HCT116 (cell line): ENCODE data around the gene TDRD10. TPM values are rescaled to one million over a fixed set of nuclear protein-coding genes. Genes with fewer than 3 reads are reported as not detected.

Source experiments
- ATAC-seq: fragments of 200-7000 bp; cut with Tn5 transposase; 2 replicates; pipeline ENCODE4 v1.9.1; 2020; ENCODE audit warnings: mild to moderate bottlenecking, moderate library complexity
- BruUV-seq: library from RNA; stranded (reverse); fragments of 400-500 nt; replicated peaks from 2 replicates; lab custom pipeline; 2021; lab: Mats Ljungman, UMichigan
- CTCF ChIA-PET: fragments of 300-600 bp; sonication (Branson Sonifier 250); formaldehyde crosslinking; loops from one replicate; lab custom pipeline; 2021; ENCODE audit warnings: antibody characterized with exemption; lab: Charles Lee
- POLR2A ChIA-PET: fragments of 300-600, 350-600 bp; sonication (Branson Sonifier 250); formaldehyde crosslinking; loops from one replicate; lab custom pipeline; 2021; ENCODE audit warnings: antibody characterized with exemption; lab: Charles Lee
- RAD21 ChIA-PET, 2 experiments: fragments of 300-600 bp; sonication (Branson Sonifier 250); formaldehyde crosslinking; loops; one replicate each; lab custom pipeline; 2023; ENCODE audit warnings: low total read pairs in 2 of 2; ENCODE audit not compliant: uncharacterized antibody in 2 of 2, unreplicated experiment in 2 of 2, low non-redundant PET in 1 of 2; lab: Charles Lee
- DNase-seq: peaks from one replicate; pipeline ENCODE4 v3.0.0-alpha.2; 2010; ENCODE audit warnings: low read depth, low spot score
- H2AFZ ChIP-seq: fragments of 200-600 bp; shearing (Covaris generic), sonication (generic); 2 replicates; pipeline ENCODE4 v1.6.1; 2017; ENCODE audit warnings: low read depth, mixed run types, mixed read lengths, antibody characterized with exemption, low read length; ENCODE audit not compliant: poor library complexity, severe bottlenecking
- H3K27ac ChIP-seq: 2 replicates; pipeline ENCODE4 v1.5.1; 2012; ENCODE audit warnings: low read depth, low read length
- H3K27me3 ChIP-seq: fragments of 200-600 bp; sonication (generic); 2 replicates; pipeline ENCODE4 v1.6.1; 2016; ENCODE audit warnings: mixed run types, low read length, mixed read lengths; ENCODE audit not compliant: insufficient read depth
- H3K36me3 ChIP-seq, 2 experiments: fragments of 200-500 bp in 1 of 2; fragments of 200-600 bp in 1 of 2; sonication (Bioruptor generic) in 1 of 2; sonication (generic) in 1 of 2; 2 replicates each; pipeline versions ENCODE4 v1.5.1 to v1.6.1; 2014 to 2016; ENCODE audit warnings: low read length in 2 of 2, inconsistent platforms in 1 of 2, mixed read lengths in 1 of 2, mixed run types in 1 of 2; ENCODE audit not compliant: insufficient read depth in 2 of 2, control insufficient read depth in 1 of 2
- H3K4me1 ChIP-seq, 2 experiments: fragments of 200-600 bp in 1 of 2; sonication (generic) in 1 of 2; 2 replicates each; pipeline versions ENCODE4 v1.5.1 to v1.6.1; 2012 to 2017; ENCODE audit warnings: low read length in 2 of 2, inconsistent platforms in 1 of 2, mild to moderate bottlenecking in 1 of 2, mixed read lengths in 1 of 2, mixed run types in 1 of 2, moderate library complexity in 1 of 2; ENCODE audit not compliant: insufficient read depth in 2 of 2, control insufficient read depth in 1 of 2
- H3K4me2 ChIP-seq: fragments of 200-600 bp; sonication (generic); 2 replicates; pipeline ENCODE4 v1.6.1; 2017; ENCODE audit warnings: mixed run types, low read length, mixed read lengths
- H3K4me3 ChIP-seq, 2 experiments: fragments of 200-600 bp in 1 of 2; sonication (generic) in 1 of 2; replicated peaks in 1 of 2; 2 replicates each; pipeline ENCODE4 v1.5.1; 2011 to 2016; ENCODE audit warnings: low read length in 2 of 2, control low read depth in 1 of 2, low read depth in 1 of 2, mild to moderate bottlenecking in 1 of 2, mixed read lengths in 1 of 2, mixed run types in 1 of 2
- H3K79me2 ChIP-seq: fragments of 200-600 bp; sonication (generic); 2 replicates; pipeline ENCODE4 v1.6.1; 2017; ENCODE audit warnings: mild to moderate bottlenecking, mixed run types, low read length, moderate library complexity, mixed read lengths; ENCODE audit not compliant: insufficient read depth
- H3K9ac ChIP-seq: fragments of 200-600 bp; sonication (generic); 2 replicates; pipeline ENCODE4 v1.6.1; 2016; ENCODE audit warnings: low read length, mixed read lengths
- H3K9me2 ChIP-seq: fragments of 200-600 bp; sonication (generic), shearing (Covaris generic); 2 replicates; pipeline ENCODE4 v1.6.1; 2017; ENCODE audit warnings: mixed run types, mild to moderate bottlenecking, moderate library complexity; ENCODE audit not compliant: insufficient read depth
- H3K9me3 ChIP-seq, 2 experiments: fragments of 200-500 bp in 1 of 2; fragments of 200-600 bp in 1 of 2; sonication (Bioruptor generic) in 1 of 2; sonication (generic) in 1 of 2; 2 replicates each; pipeline ENCODE4 v1.6.1; 2014 to 2017; ENCODE audit warnings: low read length in 2 of 2, mixed read lengths in 2 of 2, inconsistent platforms in 1 of 2, low read depth in 1 of 2, mild to moderate bottlenecking in 1 of 2, mixed run types in 1 of 2, moderate library complexity in 1 of 2; ENCODE audit not compliant: control insufficient read depth in 1 of 2, insufficient read depth in 1 of 2
- H4K20me1 ChIP-seq: fragments of 200-600 bp; sonication (generic), shearing (Covaris generic); 2 replicates; pipeline ENCODE4 v1.6.1; 2017; ENCODE audit warnings: mixed run types, mild to moderate bottlenecking, moderate library complexity; ENCODE audit not compliant: insufficient read depth
- ELF1 ChIP-seq: IDR thresholded peaks from 2 replicates; pipeline ENCODE4 v1.6.1; 2012; ENCODE audit warnings: low read depth, borderline replicate concordance
- FOSL1 ChIP-seq: IDR thresholded peaks from 2 replicates; pipeline ENCODE4 v1.6.1; 2012; ENCODE audit warnings: low read depth
- POLR2A ChIP-seq: IDR thresholded peaks from 2 replicates; pipeline ENCODE4 v1.7.0; 2011; ENCODE audit warnings: borderline replicate concordance; ENCODE audit not compliant: insufficient read depth, insufficient read length; ENCODE audit errors: extremely low read depth
- YY1 ChIP-seq: IDR thresholded peaks from 2 replicates; pipeline ENCODE4 v1.6.1; 2011; ENCODE audit warnings: low read length, low read depth, moderate library complexity, mild to moderate bottlenecking; ENCODE audit not compliant: insufficient replicate concordance; ENCODE audit errors: extremely low read depth
- ZFX ChIP-seq: fragments of 450-650 bp; IDR thresholded peaks from 2 replicates; pipeline ENCODE4 v1.6.1; 2017
- intact Hi-C: fragments of 100-400 bp; cut with micrococcal nuclease; formaldehyde crosslinking; loops from 2 replicates; pipeline ENCODE4 v1.10.0; 2022
- total RNA-seq: library from RNA; stranded (reverse); gene quantifications from one replicate; pipeline ENCODE4 v1.2.1, GENCODE V29; 2021; ENCODE audit not compliant: unreplicated experiment
- TF ChIP-seq, protein P1 (sequence below): IDR thresholded peaks from 2 replicates; pipeline ENCODE4 v1.6.1; 2012; ENCODE audit warnings: low read depth
- TF ChIP-seq, protein P2 (sequence below), 3 experiments: fragments of 200-600 bp in 1 of 3; sonication (generic) in 1 of 3; IDR thresholded peaks in 2 of 3; conservative IDR thresholded peaks in 1 of 3; 2 replicates each; pipeline ENCODE4 v1.5.1; 2012 to 2017; ENCODE audit warnings: low read depth in 2 of 3, low read length in 2 of 3, antibody characterized with exemption in 1 of 3, borderline replicate concordance in 1 of 3, control low read depth in 1 of 3, mild to moderate bottlenecking in 1 of 3, mixed read lengths in 1 of 3, mixed run types in 1 of 3, moderate library complexity in 1 of 3; ENCODE audit not compliant: insufficient read depth in 1 of 3
- TF ChIP-seq, protein P3 (sequence below): IDR thresholded peaks from 2 replicates; pipeline ENCODE4 v1.6.1; 2011; ENCODE audit warnings: mild to moderate bottlenecking, low read length, moderate library complexity; ENCODE audit not compliant: insufficient replicate concordance; ENCODE audit errors: extremely low read depth

Gene TDRD10
- total RNA-seq, 1 experiment from 2014 or later, result not detected

DNA sequence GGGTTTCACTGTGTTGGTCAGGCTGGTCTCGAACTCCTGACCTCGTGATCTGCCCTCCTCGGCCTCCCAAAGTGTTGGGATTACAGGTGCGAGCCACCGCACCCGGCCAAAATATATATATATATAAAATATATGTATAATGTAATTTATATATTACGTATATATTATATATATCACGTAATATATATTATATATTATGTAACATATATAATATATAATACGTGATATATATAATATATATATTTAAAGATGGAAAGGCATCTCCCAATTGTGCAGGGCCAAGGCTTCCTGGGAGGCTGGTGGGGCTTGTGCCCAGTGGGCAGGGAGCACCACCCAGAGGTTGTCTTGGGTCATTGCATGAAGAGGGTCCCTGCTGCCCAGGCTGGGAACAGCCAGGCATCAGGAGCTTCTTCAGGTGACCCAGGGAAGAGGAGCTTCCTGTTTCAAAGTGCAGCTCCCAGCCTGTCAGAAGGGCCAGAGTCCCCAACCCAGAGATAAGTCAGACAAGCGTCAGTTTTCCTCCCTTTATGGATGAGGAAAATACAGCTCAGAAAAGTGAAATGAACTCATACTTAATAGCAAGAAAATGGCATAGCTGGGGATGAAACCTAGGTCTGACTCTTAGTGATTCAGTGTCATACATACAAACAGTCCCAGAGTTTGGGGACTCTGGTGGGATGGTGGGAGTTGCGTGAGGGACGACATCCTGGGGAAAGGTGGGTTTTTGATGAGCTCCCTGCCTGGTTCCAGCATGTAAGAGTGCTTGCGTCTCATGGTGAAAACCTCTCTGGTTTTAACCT, 44.4 kb downstream of the TDRD10 start (continued):
- TF ChIP-seq, protein P1, sequence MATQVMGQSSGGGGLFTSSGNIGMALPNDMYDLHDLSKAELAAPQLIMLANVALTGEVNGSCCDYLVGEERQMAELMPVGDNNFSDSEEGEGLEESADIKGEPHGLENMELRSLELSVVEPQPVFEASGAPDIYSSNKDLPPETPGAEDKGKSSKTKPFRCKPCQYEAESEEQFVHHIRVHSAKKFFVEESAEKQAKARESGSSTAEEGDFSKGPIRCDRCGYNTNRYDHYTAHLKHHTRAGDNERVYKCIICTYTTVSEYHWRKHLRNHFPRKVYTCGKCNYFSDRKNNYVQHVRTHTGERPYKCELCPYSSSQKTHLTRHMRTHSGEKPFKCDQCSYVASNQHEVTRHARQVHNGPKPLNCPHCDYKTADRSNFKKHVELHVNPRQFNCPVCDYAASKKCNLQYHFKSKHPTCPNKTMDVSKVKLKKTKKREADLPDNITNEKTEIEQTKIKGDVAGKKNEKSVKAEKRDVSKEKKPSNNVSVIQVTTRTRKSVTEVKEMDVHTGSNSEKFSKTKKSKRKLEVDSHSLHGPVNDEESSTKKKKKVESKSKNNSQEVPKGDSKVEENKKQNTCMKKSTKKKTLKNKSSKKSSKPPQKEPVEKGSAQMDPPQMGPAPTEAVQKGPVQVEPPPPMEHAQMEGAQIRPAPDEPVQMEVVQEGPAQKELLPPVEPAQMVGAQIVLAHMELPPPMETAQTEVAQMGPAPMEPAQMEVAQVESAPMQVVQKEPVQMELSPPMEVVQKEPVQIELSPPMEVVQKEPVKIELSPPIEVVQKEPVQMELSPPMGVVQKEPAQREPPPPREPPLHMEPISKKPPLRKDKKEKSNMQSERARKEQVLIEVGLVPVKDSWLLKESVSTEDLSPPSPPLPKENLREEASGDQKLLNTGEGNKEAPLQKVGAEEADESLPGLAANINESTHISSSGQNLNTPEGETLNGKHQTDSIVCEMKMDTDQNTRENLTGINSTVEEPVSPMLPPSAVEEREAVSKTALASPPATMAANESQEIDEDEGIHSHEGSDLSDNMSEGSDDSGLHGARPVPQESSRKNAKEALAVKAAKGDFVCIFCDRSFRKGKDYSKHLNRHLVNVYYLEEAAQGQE, result no peak
- no peak for TF ChIP-seq FOSL1
- TF ChIP-seq POLR2A, result no peak

DNA sequence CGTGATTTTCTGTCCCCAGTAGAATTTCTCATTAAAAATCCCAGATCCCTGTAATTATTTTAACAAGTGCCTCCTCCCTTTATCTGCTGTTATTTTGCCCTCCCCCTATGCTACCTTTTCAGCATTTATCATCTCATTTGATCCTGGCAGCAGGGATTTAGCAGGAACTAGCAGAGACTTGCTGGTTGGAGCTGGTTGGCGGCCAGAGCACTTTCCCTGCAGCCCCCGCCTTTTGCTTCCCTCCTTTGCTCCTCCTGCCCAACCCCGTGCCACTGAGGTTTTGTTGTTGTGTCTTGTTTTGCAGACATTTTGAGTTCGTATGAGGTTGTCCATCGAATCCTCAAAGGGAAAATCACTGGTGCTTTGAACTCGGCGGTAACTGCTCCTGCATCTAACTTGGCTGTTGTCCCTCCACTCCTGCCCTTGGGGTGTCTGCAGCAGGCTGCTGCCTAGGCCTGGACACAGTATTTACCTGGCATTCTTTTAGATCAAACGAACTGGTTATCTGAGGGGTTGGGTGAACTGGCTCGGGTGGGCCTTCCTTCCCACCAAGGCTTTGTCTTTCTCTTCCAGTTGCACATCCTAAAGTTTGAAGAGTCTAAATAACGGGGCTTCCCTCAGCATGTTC, 45.2 kb downstream of the TDRD10 start:
- no peak for ATAC-seq
- H3K4me2 ChIP-seq, result no peak overlapping the region
- BruUV-seq, result no TSS peak
- intact Hi-C loops, result loop anchor here (10.0 kb wide), 3 partner anchors 192 to 362 kb away; partner anchors contain the start of genes AQP10 and ATP8B2
- no peak for DNase-seq
- H3K9ac ChIP-seq, result no peak overlapping the region
- H3K27ac ChIP-seq, result no peak overlapping the region
- ChIA-PET POLR2A (interaction anchor here (0.6 kb wide), 1 partner anchor 793 kb away, joined by 5 read pairs; no protein-coding TSS in a partner anchor), RAD21 (interaction anchor here (0.6 to 1.7 kb wide), 9 partner anchors 8 to 194 kb away, joined by 3 to 13 read pairs (median 3); no protein-coding TSS in a partner anchor), CTCF (interaction anchor here (0.6 to 2.8 kb wide), 26 partner anchors 8 to 538 kb away, joined by 3 to 62 read pairs (median 4); partner anchors contain the start of genes ATP8B2, IL6R, PBXIP1 and UBE2Q1)
- peaks cover 0 to 10% of the 10 kb centered on the region in 2 experiments; a peak in 2 of 4 replicates for H3K4me1 ChIP-seq
- H3K9me3 ChIP-seq, result no peaks in the 10 kb centered on the region
- no peaks in the 10 kb centered on the region for H4K20me1 ChIP-seq
- H3K9me2 ChIP-seq, result no peaks in the 10 kb centered on the region
- H2AFZ ChIP-seq, result no peak overlapping the region
- peaks cover 27 to 33% of the 10 kb centered on the region in 2 experiments; a peak in 3 of 4 replicates for H3K36me3 ChIP-seq
- 0 out of 2 replicates have a peak, but pooled peaks cover 4% of the 10 kb centered on the region for H3K27me3 ChIP-seq
- no peak overlapping the region for H3K4me3 ChIP-seq
- H3K79me2 ChIP-seq, result no peaks in the 10 kb centered on the region
- TF ChIP-seq YY1, result no peak
- no peak for TF ChIP-seq ELF1
- TF ChIP-seq, protein P1, result no peak
- no peak for TF ChIP-seq ZFX
- TF ChIP-seq, protein P2, sequence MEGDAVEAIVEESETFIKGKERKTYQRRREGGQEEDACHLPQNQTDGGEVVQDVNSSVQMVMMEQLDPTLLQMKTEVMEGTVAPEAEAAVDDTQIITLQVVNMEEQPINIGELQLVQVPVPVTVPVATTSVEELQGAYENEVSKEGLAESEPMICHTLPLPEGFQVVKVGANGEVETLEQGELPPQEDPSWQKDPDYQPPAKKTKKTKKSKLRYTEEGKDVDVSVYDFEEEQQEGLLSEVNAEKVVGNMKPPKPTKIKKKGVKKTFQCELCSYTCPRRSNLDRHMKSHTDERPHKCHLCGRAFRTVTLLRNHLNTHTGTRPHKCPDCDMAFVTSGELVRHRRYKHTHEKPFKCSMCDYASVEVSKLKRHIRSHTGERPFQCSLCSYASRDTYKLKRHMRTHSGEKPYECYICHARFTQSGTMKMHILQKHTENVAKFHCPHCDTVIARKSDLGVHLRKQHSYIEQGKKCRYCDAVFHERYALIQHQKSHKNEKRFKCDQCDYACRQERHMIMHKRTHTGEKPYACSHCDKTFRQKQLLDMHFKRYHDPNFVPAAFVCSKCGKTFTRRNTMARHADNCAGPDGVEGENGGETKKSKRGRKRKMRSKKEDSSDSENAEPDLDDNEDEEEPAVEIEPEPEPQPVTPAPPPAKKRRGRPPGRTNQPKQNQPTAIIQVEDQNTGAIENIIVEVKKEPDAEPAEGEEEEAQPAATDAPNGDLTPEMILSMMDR (IDR thresholded peaks at IDR 0.05 in 2 of 3, conservative IDR thresholded peaks at IDR 0.05 in 1 of 3; ENCODE audit: borderline replicate concordance in 1 of 3, insufficient read depth in 1 of 3, low read depth in 2 of 3, low read length in 2 of 3), result no peak
- TF ChIP-seq, protein P3, sequence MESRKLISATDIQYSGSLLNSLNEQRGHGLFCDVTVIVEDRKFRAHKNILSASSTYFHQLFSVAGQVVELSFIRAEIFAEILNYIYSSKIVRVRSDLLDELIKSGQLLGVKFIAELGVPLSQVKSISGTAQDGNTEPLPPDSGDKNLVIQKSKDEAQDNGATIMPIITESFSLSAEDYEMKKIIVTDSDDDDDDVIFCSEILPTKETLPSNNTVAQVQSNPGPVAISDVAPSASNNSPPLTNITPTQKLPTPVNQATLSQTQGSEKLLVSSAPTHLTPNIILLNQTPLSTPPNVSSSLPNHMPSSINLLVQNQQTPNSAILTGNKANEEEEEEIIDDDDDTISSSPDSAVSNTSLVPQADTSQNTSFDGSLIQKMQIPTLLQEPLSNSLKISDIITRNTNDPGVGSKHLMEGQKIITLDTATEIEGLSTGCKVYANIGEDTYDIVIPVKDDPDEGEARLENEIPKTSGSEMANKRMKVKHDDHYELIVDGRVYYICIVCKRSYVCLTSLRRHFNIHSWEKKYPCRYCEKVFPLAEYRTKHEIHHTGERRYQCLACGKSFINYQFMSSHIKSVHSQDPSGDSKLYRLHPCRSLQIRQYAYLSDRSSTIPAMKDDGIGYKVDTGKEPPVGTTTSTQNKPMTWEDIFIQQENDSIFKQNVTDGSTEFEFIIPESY, result no peak
